Ramos (cell line): ENCODE measurements around the gene CDCA3.

ENCODE experiments used
- in situ Hi-C: fragments of 300-500 bp; cut with MboI; formaldehyde crosslinking; loops from one replicate; pipeline ENCODE4 v1.14.3; 2022; ENCODE audit warnings: low sequenced_read_pairs; ENCODE audit not compliant: unreplicated experiment

Gene CDCA3

DNA sequence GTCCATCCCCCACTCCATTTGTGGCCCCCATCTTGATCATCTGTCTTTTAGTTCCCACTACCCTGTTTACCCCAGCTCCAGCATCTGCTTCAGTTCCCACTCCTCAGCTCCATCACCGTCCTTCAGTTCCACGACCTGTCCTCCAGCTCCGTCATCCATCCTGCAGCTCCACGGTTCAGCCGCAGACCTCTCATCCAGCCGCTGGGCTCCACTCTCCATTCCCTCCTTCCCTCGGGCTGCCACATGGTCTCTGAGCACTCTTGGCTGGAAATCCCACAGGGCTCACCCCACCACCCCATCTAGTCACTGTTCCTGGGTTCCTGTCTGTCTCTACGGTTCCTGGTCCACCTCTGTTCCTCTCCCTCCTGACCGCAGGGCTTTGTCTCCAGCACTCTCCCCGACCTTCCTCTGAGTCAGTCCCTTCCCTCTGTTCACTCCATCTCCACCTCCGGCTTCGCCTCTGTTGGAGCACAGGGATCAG, 26.1 kb downstream of the CDCA3 start:
- in situ Hi-C loops = loop anchor here (5.0 kb wide), 1 partner anchor 73 kb away; the partner anchor contains the start of gene MLF2

DNA sequence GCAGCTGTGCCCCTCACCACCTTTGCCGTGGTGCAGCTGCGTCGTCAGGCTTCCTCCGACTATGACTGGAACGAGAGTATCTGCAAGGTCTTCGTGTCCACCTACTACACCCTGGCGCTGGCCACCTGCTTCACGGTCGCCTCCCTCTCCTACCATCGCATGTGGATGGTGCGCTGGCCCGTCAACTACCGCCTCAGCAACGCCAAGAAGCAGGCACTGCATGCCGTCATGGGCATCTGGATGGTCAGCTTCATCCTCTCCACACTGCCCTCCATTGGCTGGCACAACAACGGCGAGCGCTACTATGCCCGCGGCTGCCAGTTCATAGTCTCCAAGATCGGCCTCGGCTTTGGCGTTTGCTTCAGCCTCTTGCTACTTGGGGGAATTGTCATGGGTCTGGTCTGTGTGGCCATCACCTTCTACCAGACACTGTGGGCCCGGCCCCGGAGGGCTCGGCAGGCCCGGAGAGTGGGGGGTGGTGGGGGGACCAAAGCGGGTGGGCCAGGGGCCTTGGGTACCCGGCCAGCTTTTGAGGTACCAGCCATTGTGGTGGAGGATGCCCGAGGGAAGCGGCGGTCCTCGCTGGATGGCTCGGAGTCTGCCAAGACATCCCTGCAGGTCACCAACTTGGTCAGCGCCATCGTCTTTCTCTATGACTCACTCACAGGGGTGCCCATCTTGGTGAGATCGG, 26.9 kb downstream of the CDCA3 start:
- in situ Hi-C loops = loop anchor here (5.0 kb wide), 1 partner anchor 72 kb away; the partner anchor contains the start of gene MLF2

DNA sequence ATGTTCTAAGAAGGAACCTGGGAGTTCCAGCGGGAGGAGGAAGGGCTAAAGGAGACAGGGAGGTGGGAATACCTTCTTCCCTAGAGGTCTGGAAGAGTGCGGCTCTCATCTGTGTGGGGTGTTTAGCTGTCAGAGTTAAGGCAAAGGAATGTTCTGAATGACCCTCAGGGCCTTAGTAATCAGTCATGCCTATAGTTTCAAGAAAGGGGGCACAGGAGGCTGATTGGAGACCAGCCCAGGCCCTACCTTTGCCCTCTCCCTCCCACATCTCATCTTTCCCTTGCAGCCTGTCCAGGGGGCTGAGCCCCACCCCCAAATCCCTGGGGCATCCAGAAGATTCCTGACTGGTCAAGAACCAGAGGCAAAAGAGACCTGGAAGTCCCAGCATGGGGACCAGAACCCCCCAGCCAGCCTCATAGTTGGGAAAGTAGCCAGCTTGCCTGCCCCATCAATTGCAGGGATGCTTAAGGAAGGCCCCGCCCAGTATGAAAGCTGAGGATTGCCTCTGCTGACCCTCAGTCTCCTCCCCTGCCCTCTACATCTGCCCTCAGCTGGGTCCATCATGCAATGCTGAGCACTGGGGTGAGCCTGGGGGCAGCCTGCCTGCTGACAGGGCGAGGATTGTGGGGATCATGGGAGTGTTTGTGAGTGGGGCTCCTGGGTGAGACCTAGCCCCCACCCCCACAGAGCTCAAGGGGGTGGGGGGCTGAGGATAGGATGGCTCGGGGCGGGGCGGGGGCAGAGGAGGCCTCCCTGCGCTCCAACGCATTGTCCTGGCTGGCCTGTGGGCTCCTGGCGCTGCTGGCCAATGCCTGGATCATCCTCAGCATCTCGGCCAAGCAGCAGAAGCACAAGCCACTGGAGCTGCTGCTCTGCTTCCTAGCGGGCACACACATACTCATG, 27.7 kb downstream of the CDCA3 start:
- in situ Hi-C loops = loop anchor here (5.0 kb wide), 1 partner anchor 71 kb away; the partner anchor contains the start of gene MLF2

DNA sequence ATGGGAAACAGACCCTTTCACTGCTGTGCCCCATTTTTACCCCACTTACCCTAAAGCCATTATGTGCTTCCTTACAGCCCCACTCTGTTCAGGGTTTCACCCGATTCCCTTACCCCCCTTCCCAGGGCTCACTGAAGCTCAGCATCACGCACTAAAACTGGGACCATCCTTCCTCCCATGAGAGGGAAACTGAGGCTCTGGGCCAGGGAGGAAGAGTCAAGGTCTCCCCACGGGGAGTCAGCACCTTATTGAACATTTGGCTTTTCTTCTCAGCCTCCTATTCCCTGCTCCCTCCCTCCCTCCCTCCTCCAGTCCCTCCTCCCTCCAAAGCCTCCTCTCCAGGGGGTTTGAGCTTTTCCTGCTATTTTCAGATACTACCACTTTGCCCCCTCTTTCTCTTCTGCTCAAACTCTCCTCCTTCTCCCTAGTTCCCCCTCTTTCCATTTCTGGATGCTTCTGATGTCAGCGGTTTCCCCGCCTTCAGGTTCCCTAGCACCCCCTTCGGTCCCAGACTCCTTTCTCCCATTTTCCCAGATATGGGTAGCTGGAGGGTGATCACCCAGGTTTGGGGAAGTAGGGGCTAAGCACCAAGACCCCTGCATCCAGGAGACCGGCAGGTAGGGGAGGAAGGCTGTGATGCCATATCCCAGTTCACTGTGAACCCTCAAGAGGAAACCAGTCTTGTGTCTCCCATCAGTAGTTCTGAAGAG, 28.5 kb downstream of the CDCA3 start:
- in situ Hi-C loops = loop anchor here (5.0 kb wide), 1 partner anchor 70 kb away; the partner anchor contains the start of gene MLF2

DNA sequence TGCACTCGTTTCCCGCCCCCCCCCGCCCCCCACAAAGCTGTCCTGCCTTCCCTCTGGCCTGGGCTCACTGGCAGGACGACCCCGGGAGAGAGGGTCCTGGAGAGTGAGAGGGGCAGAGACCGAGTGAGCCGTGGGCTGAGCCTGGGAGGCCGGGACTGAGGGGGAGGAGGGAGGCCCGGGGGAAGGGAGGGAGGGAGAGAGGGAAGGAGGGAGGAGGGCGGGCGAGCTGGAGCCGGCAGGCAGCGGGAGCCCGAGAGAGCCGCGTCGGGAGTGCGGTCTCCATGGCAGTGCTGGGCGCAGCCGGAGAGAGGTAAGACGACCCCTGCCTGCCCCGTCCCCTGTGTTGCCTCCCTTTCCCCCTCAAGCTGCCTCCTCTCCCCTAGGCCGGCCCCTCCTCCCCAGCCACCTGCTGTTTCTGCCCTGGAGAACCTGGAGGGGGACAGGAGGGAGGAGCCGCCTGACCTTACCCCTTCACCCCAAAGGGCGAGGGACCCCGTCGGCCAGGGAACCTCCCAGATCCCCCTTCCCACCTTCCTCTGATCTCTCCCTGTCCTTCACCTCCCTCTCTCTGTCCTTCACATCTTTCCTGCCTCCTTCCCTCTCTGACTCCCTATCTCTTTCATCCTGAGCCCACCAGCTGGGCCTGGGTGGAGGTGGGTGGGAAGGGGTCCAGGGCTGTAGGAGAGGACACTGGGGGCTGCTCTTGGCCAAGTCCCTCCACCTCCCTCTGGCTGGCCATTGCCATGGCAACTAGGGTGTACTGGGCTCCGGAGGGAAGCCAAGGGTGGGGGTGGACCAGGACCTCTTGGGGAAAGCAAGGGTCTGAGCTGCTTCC, 29.3 kb downstream of the CDCA3 start, which contains the start of gene GPR162:
Gene GPR162 (plus strand): TSS at position 231 of the 835 bp plus-strand sequence. CDS start 2,078 bp downstream, outside the sequence.
- in situ Hi-C loops = loop anchor here (5.0 kb wide), 1 partner anchor 70 kb away; the partner anchor contains the start of gene MLF2

DNA sequence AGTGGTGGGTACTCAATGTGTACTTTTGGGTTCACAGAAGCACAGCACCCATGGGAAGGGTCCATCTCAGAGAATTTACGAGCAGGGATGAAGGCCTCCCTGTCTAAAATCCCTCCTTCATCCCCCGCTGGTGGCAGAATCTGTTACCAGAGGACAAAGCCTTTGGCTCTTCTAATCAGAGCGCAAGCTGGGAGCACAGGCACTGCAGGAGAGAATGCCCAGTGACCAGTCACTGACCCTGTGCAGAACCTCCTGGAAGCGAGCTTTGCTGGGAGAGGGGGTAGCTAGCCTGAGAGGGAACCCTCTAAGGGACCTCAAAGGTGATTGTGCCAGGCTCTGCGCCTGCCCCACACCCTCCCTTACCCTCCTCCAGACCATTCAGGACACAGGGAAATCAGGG, 30.9 kb downstream of the CDCA3 start:
- in situ Hi-C loops = loop anchor here (5.0 kb wide), 1 partner anchor 68 kb away; the partner anchor contains the start of gene MLF2

DNA sequence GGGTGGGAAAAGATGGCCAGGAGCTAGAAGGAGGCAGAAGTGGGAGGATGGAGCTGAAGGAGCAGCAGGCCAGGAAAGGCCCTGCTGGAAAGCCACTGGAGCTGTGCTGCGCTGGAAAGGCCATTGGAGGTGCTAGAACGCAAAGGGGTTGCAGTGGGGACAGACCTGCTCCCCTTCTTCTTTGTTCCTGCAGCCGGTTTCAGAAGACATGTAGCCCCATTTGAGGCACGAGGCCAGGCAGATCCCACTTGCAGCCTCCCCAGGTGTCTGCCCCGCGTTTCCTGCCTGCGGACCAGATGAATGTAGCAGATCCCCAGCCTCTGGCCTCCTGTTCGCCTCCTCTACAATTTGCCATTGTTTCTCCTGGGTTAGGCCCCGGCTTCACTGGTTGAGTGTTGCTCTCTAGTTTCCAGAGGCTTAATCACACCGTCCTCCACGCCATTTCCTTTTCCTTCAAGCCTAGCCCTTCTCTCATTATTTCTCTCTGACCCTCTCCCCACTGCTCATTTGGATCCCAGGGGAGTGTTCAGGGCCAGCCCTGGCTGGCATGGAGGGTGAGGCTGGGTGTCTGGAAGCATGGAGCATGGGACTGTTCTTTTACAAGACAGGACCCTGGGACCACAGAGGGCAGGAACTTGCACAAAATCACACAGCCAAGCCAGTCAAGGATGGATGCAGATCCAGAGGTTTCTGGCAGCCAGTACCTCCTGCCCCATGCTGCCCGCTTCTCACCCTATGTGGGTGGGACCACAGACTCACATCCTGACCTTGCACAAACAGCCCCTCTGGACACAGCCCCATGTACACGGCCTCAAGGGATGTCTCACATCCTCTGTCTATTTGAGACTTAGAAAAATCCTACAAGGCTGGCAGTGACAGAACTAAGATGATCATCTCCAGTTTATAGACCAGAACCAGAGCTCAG, 31.7 kb downstream of the CDCA3 start:
- in situ Hi-C loops = loop anchor here (5.0 kb wide), 1 partner anchor 67 kb away; the partner anchor contains the start of gene MLF2

DNA sequence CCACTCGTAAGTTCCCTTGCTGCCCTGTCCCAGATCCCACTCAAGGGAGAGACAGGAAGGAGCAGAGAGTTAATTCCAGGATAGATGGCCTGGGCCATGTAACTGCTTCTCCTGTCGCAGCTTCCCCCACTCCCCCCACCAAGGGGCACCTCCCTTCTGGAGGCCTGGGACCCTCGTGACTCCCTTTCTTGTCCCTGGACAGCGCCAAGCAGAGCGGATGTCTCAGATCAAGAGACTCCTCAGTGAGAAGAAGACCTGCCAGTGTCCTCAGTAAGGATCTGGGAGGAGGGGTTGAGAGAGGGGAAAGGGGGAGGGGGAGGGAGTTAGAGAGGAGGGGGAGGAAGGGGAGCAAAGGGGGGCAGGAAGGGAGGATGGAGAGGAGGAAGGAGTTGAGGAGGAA, 32.4 kb downstream of the CDCA3 start:
- in situ Hi-C loops = no loop called here

DNA sequence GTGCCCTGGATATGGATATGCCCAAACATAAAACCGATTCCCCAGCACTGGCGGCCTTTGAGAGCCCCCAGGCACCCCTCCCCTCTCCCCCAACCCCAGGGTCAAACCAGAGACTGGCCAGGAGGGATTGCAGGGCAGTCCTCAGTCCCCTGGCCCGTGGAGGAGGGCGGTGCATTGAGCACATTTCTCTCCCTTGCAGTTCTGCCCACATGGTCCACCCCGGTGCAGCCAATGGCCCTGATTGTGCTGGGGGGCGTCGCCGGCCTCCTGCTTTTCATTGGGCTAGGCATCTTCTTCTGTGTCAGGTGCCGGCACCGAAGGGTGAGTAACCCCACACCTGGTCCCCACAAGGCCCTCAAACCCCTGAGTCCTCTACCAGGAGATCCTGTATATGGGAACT, 32.9 kb downstream of the CDCA3 start:
- in situ Hi-C loops = no loop called here

DNA sequence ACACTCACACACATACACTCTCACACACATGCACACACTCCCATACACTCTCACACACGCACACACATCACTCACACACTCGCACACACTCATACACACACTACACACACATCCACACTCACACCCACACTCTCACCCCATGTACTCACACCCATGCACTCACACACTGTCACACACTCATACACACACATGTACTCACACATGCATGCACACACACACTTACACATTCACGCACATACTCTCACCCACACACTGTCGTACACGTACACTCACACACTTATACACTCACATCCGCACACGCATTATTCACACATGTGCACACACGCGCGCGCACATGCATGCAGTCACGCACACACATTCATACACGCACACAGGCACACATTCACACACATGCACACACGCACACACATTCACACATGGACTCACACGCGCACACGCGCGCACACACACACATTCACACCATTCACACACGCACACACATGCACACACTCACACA, 33.4 kb downstream of the CDCA3 start:
- in situ Hi-C loops = no loop called here

DNA sequence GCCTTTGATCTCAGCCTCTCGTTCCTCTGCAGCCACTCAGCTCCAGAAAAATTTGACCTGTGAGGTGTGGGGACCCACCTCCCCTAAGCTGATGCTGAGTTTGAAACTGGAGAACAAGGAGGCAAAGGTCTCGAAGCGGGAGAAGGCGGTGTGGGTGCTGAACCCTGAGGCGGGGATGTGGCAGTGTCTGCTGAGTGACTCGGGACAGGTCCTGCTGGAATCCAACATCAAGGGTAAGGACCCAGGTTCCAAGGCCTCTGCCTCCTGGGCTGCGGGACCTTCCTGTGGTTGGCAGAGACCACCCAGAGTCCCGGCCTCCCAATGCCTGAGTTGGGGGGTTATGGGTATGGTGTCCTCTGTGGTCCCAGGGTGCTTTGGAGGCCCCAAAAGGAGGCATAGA, 34.0 kb downstream of the CDCA3 start:
- in situ Hi-C loops = no loop called here

DNA sequence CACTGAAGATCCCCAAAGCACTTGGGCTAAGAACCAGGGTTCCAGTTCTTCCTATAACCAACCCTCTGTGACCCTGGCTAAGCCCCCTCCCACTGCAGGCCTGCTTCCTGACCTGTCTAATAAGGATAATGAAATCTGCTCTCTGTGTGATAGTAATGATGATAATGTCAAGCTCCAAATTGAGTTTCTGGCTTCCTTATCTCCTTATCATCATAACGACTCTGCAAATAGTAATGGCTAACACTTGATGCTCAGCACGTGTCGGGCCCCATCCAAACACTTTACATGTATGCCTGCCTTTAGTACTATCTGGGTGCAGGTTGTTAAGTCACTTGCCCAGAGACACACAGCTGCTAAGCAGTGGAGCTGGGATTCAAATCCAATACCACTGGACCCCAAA, 34.5 kb downstream of the CDCA3 start:
- in situ Hi-C loops = no loop called here

DNA sequence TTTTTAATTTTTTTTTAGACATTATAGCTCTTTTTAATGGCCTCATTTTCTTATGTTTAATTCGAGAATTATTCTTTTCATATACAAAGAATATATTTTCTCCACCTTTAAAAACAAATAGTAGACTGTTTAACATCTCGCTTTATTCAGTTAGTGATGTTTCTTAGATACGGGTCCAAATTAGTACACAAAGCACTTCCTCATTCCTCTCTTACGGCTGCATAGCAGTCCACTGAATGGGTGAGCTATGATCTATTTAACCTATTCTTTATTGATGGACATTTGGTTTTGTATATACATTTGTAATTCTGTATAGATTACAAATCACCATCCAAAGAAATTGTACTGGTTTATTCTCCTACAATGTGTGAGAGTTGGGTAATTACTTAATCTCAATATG, 37.7 kb downstream of the CDCA3 start:
- in situ Hi-C loops = no loop called here

DNA sequence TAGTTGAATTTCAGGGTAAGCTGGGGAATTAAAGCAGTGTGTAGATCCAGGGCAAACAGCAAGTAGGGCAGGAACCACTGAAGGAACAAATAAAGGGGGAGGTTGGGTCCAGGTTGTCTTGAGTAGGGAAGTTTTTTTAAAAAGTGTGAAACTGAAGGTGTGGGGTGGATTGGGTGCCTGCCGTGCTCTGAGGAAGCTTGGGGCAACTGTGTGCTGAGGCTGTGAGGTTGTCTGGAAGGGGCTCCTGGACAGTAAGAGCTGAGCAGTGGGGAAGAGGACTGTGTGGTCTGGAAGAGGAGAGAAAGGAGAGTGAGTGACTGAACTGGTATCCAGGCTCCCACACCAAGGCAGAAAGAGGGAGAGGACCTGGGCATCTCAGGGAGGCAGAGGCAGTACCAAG, 40.3 kb downstream of the CDCA3 start:
- in situ Hi-C loops = no loop called here

DNA sequence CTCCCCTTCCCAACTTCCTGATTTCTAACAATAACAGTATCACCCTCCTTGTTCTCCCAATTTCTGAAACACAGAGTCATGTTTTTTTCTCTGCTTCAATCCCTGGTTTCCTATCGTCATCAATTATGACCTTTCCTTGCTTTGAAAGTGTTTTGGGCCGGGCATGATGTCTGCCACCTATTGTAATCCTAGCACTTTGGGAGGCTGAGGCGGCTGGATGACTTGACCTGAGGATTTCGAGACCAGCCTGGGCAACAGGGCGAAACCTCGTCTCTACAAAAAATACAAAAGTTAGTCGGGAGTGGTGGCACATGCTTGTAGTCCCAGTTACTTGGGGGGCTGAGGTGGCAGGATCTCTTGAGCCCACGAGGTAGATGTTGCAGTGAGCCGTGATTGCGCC, 42.0 kb downstream of the CDCA3 start:
- in situ Hi-C loops = no loop called here

DNA sequence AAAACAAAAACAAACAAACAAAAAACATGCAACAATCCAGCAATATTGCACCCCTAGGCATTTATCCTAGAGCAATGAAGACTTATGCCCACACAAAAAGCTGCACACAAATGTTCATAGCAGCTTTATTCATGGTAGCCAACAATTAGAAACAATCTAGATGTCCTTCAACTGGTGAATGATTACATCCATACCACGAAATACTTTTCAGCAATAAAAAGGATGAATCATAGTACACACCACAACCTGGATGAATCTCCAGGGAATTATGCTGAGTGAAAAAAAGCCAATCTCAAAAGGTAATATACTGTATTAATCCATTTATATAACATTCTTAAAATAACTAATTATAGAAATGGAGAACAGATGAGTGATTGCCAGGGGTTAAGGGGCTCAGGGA, 43.9 kb downstream of the CDCA3 start:
- in situ Hi-C loops = no loop called here

DNA sequence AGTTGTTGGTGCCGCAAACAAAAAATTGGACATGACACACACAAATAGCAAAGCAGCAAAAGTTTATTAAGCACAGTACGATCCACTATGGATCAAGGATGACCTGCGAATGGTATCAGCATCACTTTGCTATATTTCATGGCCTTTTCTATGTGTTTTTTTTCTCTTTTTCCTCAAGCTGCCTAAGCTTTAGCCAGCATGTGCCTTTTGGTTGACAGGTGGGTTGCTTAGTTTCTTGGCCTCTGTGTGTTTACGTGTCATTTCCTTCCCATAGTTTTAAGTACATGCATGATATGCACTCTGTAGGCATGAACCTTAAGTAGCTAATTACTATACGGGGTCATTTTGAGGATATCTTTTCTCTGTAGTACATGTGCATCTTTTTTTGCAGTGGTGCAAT, 51.9 kb downstream of the CDCA3 start:
- in situ Hi-C loops = no loop called here
